ENCODE results near the gene IBSP.

IBSP gene, protein sequence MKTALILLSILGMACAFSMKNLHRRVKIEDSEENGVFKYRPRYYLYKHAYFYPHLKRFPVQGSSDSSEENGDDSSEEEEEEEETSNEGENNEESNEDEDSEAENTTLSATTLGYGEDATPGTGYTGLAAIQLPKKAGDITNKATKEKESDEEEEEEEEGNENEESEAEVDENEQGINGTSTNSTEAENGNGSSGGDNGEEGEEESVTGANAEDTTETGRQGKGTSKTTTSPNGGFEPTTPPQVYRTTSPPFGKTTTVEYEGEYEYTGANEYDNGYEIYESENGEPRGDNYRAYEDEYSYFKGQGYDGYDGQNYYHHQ

DNA sequence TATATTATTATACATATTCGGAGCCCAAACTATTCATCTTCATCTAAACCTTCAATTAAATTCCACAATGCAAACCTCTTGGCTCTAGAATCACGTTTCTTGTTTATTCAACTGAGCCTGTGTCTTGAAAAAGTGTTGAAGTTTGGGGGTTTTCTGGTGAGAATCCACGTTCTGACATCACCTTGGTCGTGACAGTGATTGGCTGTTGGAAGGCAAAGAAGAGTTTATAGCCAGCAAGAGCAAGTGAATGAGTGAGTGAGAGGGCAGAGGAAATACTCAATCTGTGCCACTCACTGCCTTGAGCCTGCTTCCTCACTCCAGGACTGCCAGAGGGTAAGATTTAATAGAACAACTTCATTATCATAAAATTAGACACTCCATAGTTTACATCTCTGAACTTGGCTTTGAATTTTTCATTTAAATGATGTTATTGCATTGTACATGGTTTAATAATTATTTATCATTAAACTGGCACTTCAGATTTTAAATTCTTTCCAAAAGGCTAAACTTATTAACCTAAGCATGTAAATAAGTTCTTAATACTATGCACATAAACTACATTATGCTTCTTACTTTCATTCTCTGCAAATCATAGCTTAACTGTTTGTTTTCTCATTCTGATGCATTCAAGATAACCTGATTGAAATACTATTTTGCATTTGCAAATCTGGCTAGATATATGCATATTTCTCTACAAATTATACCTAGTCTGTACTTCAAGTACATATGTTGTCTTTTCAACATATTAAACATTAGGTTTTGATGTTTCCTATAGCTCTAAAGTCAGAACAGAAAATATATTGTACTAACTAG is at the start of gene IBSP:
Gene IBSP (plus strand): TSS at position 254 of the 813 bp plus-strand sequence. CDS start 2,808 bp downstream, outside the sequence.
- DNase-seq: no peak

DNA sequence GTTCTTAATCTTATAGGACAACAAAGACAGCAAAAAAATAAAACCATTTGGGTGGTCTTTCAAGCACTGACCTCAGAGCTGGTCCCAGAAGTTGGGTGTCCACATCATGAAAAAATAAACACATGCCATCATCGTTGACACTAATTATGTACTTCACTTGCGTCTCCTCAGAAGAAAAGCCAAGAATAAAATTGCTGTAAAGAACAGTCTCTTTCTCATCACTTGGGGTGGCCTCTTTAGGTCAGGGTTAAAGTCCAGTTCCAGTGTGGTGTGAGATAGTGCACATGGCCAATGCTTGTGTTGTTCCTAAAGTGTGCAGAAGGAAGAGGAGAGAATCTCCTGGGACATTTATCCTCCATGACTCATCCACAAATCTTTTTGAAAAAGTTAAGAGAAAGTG is 49.5 kb upstream of the IBSP start:
- DNase-seq: no peak

DNA sequence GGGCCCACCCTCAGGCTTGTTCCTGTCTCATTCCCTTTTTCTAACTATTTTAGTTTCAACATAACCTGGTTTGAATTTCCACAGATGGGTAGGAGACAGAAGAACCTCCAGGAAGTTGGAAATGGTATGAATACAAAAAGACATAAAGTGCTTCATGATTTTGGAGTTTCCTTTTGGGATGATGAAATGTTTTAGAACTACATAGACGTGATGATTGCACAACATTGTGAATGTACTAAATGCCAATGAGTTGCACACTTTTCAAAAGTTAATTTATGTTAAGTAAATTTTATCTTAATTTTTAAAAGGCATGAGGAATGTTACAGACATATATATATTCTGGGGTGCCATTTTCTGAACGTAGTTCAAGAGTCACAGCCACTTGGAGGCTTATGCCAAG is 41.1 kb upstream of the IBSP start:
- DNase-seq: no peak

DNA sequence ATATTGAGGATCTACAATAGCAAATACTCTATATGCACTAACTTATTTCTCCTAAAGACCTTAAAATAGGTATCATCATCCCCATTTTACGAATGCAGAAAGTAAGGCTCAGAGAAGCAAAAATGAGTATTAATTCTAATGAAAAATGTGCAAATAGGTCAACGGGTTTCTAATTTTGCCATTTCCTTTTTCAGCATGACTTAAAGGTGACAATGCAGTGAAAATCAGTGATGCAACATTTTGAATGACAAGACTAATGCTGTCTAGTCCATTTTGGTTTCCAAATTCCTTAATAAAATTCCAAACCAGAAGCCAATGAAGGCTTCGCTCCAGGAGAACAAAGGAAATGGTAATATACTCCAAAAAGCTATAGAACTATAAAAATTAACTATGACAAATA is 37.0 kb upstream of the IBSP start:
- no peak for DNase-seq

DNA sequence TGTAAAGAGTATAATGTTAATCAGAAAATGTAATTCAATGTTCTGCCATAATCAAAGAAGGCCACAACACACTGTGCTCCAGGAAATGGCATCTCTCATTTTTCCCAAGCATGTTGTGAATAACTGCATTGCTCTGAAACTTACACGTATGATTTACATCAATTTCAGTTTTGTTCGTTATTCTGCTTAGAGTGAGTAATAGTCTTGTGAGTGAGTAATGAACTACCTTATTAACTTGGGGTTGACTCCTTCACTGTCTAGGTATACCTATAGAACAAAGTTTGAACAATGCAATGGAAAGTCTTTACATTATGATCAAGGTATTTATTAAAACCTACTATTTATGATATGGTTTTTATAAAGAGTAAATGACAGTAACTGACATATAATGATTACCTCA is 17.8 kb upstream of the IBSP start:
- no peak for DNase-seq

DNA sequence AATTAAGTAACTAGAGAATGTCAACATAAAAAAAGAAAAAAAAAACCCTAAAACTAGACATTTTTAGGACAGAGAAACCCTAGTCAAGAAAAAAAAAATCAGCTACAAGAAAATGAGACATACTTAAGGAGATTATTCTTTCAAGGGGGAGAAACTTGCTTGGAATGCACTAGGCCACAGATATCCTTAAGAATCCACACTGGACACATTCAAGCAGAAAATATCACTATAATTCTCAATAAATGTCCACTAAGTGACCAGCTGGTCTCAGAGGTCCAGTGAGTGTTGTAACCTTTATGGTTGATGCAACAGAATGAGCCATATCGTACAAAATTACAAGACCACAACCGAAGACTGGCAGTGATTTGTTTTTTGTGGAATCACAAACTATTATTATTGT is 15.6 kb upstream of the IBSP start:
- no peak for DNase-seq

DNA sequence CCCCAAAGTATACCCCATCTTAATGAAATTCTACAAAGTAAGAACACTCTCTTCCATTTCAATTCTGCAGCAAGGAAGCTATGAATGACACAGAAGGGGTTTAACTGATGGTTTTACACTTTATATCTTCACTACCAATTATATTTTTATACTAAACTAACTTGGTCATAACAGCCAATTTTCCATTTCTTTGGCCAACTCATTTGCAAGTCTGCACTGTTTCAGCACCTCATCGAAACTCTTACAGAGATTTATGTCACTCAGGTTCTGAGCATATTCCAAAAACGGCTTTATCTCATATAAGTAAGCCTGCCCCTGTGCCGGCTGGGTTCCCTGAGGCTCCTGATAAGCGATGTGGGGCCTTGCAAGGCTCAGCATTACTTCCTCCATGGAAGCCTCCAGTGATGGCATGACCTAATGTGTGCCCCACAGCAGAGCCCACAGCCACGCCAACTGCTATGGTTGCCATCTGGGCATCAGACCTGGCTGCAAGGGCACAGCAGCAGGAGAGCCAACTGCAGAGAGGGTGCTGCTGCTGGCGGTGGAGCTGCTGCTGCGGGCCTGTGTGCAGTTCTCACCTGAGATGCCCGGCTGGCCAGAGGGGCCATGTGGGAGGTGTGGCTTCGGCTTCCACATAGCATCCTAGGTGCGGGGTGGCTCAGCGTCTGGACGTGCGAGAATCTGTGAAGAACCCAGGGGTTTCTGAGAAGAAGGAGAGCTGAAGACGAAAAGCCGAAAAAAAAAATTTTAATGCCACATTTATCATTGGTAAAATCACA is 13.4 kb upstream of the IBSP start:
- no peak for DNase-seq

DNA sequence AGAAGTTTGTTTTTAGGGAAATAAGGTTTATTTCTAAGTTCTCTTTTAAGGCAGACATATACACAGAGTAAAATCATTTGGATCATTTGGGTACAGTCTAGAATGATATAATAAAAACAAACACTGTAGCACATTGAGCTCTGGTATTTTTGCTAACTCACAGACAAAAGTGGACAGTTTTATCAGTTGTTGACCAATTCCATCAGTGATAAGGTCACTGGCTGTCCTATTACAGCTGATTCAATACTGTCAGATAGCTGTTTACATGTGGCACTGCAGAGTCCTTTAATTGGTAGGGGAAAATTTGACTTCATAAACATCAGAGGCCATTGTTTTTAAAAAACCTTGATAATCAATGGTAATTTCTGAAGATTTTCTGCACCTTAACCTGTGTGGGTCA is 3.5 kb downstream of the IBSP start:
- DNase-seq: no peak

DNA sequence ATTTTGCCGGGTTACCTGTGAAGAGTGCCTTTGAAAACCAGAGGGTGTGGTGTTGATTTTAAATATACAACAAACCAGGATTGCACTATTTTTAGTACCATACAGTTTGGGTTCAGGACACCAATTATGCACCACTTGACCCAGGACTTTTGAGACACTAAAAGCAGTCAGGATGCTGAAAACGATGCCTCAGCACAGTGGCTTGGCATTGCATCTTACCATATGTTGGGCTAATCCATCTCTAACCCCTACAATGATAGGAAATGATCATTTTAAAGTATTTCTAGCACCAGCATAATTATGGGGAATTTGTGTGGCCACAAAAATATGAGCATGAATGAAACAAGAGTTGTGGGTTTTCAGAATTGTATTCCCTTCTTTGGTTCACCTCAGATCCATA is 4.1 kb downstream of the IBSP start:
- no peak for DNase-seq

DNA sequence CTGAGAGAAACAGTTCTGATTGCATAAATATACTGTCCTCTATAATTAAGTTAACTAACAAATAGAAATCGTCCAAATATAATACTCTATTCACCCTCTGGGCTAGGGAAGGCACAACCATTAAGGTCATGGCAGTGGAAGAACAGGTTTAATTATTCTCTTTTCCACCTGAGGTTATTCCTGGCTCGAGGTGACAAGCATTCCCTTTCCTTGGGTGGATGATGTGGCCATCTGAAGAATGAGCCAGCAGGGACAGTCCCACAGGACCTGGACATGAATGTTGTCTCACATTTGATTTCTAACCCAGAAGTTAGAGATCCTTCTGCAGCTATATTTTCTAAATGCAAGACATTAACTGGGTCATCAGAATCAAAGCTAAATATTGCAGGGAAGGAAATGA is 5.5 kb downstream of the IBSP start:
- no peak for DNase-seq

DNA sequence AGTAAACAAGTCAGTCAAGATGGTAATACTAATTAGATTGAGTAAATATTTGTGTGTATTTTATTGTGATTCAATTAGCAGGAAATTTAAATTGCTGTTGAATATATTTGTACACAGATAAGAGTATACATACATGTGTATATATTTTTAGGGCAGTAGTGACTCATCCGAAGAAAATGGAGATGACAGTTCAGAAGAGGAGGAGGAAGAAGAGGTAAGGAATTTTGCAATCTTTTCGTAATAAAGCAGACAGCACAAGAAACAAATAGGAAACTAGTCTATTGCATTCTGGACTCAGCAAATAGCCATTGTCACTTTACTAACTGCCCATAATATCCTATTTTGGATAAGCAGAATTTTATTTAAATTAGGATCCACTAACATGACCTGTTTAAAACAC is 6.6 kb downstream of the IBSP start:
- DNase-seq: peak; percentile 59

DNA sequence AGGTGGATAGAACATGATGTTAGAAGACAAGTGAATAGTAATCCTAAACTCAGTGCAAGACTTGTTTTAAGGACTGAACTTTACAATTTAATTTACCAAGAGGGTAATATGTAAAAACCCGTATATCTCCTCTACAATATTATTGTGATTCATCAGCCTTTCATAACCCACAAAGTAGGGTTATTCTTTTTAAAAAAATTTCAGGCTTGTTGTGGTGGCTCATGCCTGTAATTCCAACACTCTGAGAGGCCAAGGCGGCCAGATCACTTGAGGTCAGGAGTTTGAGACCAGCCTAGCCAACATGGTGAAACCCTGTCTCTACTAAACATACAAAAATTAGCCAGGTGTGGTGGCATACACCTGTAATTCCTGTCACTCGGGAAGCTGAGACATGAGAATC is 7.2 kb downstream of the IBSP start:
- peak; percentile 76 for DNase-seq

DNA sequence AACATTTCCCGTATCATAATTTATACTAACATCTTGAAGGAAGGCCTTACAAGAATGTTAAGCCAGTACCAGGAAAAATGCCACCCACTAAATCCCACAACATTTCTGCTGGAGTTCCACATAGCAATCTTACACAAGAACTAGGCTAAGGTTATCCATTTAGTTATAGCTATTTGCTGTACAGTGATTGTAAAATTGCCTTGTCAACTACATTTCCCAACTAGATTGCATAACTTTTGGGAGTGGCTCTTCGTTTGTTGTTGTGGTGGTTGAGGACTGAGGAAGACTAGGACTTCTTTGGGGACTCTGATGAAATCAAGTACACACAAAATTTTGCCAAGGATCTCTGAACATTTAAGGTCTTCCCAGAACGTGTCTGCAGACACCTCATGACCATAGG is 8.0 kb downstream of the IBSP start:
- peak; percentile 30 for DNase-seq

DNA sequence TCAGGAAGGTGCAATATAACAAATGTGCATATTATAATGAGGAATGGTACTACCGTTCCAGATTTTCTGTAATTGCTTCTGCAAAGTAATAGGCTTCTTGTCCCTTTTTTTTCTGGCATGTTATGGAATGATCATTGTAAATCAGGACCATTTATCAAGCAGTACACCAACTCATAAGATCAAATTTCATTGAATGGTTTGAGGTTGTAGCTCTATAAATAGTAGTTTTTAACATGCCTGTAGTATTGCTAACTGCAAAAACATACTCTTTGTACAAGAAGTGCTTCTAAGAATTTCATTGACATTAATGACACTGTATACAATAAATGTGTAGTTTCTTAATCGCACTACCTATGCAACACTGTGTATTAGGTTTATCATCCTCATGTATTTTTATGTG is 12.6 kb downstream of the IBSP start:
- DNase-seq: peak; percentile 59

DNA sequence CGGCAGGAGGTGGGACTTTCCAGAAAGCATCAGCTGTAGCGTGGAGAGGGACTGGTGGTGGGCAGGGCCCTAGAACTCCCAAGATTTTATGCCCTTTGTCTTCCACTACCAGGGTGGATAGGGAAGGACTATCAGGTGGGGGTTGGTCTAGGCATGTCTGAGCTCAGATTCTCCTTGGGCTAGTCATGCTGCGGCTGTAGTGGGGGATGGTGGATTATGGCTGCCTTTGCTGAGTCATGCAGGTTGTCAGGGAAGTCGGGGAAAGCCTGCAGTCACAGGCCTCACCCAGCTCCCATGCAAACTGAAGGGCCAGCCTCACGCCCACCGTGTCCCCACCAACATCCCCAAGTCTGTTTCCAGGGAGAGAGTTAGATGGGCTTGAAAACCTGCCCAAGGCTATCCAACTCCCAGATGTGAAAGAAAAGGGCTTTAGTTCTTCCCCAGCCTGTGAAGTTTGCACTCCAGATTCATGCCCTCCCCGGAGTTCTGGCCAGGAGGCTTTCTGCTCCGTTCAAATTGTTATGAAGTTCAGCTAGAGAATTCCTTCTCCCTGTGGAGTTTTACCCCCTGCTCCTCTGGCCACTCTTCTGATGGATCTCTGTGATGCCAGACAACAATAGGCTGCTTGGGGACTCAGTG is 20.0 kb downstream of the IBSP start:
- DNase-seq: peak; percentile 98

DNA sequence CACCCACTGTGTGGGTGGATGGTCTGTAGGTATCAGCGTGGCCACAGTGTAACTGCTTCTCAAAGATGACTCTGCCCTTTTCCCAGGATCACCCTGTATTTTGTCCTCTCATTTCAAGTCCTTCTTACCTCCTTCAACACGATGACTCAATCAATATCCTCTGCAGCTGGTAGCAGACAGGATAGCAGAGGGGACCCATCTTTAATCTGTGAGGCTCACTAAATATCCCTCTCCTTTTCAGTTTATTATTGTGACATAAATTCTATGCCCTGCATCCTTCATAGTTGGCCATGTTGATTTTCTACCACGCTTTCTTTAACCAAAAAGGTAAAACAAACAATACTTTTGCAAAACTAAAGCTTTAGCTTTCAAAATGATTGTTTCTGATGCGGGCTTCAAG is 23.8 kb downstream of the IBSP start:
- no peak for DNase-seq

DNA sequence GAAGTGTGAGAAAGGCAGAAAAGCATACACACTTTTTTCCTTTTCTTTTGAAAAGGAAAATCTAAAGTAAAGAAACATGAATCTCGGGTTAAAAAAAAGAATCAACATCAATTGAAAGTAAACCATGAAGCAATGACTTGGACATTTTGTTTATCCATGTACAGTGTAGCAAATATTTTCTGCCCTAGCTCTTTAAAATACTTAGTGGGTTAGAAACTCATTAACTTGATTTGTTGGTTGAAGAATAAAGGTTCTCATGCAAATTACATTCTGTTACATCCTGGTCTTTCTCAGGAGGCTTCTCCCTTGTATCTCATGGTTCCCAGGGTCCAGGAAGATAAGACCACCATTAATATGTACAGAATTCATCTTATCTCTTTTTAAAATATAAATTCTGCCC is 24.4 kb downstream of the IBSP start:
- DNase-seq: no peak

DNA sequence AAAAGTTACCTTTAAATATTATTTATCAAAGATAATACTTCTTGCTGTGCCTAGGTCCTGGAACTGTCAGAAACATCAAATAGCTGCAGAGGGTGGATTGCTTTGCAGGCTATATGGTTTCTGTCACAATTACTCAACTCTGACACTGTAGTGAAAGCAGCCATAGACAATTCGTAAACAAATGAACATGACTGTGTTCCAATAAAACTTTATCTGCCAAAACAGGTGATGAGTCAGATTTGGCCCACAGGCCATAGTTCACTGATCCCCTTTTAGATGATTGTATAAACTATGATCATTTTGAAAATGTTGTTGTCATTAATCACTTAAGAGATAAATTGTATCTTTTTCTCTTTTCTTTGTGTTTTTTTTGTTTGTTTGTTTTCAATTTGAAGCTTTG is 25.0 kb downstream of the IBSP start:
- DNase-seq: no peak

DNA sequence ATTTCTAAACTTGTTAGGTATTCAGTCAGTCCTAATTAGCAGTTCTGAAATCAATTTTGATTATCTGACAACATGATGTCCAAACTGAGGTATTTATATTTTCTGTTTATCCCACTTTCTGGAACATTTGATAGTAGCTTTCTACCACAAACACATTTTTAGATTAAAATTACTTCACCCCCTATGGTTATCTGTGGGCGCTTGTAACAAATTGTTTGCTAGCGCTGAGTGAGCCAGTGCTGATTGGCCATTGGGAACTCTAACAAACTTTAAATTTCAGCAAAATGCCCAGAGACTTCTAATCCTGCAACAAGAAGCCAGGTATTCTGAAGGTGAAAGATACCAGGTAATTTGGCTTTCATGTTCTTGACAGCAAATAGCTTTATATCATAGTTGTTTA is 33.3 kb downstream of the IBSP start, which contains the start of gene MEPE:
Gene MEPE (plus strand): TSS at position 301 of the 400 bp plus-strand sequence. CDS start 1,746 bp downstream, outside the sequence.
- DNase-seq: no peak

DNA sequence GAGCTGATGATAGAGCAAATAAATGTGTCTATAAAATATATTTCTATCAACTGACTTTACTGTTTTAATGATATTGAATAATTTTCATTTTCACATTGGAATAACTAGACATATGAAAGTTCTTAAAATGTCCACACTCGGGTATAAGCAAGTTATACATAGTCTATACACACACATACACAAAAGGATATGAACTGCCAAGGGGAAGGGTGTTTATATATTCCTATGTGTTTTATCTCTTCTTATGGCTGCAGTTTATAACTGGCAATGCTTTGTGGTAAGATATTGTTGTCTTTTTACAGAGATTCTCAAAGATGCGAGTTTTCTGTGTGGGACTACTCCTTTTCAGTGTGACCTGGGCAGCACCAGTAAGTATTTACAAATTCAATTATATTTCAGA is 35.0 kb downstream of the IBSP start:
- DNase-seq: no peak

DNA sequence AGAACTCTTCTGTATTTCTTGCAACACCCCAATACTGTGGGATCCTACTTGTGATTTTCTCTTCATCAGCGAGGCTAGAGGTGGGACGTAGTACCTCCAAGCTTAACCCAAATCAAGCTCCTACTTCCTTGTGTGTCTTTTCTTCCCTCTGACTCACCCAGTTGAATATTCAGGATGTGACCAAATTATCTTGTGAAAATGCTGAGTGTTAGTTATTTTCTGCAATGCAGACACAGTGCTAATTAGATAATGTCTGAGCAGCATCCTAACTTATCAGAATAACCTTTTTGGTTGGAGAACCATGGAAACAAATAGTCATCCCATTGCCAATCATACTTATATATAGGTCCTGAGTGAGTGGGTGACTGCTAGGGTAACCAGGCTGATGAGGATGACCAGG is 35.8 kb downstream of the IBSP start:
- DNase-seq: peak; percentile 36

DNA sequence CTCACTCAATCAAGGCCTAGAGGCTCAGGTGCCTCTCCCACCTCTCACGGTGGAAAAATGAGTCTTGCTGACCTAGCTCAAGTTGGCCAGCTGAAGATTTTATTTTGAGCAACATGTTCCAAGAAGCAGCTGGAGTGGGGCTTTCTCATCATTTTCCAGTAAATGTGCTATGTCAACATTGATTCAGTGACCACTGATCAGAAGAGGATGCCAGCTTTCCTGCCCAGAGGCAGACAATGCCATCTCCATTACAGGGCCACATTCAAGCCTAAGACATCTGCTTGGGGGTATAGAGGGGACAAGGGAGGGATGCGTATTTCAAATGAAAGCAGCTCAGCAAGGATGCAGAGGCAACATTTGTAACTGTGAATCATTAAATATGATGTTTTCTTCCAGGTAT is 36.4 kb downstream of the IBSP start:
- DNase-seq: no peak

DNA sequence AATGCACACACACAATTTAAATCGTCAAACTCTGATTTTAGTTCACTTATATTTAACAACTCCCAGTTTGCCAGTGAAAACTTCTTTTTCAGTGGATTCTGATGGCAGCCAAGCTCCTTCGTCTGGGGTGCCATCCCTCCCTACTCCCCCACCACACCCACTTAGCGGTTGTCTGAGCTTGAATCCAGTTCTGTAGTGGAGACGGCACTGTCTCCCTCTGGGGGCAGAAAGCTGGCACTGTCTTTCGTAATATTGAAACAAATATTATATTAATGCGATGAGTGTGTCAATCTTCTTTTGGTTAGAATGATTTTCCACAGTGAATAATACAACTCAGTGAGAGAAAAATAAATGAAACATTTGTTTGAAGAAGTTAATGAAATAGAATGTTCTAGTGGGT is 38.9 kb downstream of the IBSP start:
- DNase-seq: no peak
